GM12878 (cell line): ENCODE data around the gene CAV1. TPM values are rescaled to one million over a fixed set of nuclear protein-coding genes. Genes with fewer than 3 reads are reported as not detected.

Experiments used
- ASH2L ChIP-seq: fragments of 300-600, 200-600 bp; sonication (generic); IDR thresholded peaks from 2 replicates; pipeline ENCODE4 v1.6.1; 2017; ENCODE audit warnings: low read depth, mild to moderate bottlenecking, borderline replicate concordance
- BACH1 ChIP-seq: fragments of 450-650 bp; IDR thresholded peaks from 2 replicates; pipeline ENCODE4 v1.6.1; 2017; ENCODE audit warnings: mild to moderate bottlenecking, borderline replicate concordance
- CEBPB ChIP-seq, 2 experiments: fragments of 150-350 bp in 1 of 2; IDR thresholded peaks; 2 replicates each; pipeline ENCODE4 v1.6.1; 2012 to 2014; ENCODE audit warnings: low read depth in 2 of 2, low read length in 2 of 2, borderline replicate concordance in 1 of 2, inconsistent platforms in 1 of 2
- CEBPZ ChIP-seq: fragments of 150-350 bp; IDR thresholded peaks from 2 replicates; pipeline ENCODE4 v1.6.1; 2016; ENCODE audit warnings: low read depth, low read length
- CTCF ChIP-seq, 3 experiments: IDR thresholded peaks in 2 of 3; conservative IDR thresholded peaks in 1 of 3; 2 replicates each; pipeline ENCODE4 v1.5.1; 2011; ENCODE audit warnings: low read depth in 3 of 3, low read length in 3 of 3, mild to moderate bottlenecking in 3 of 3, control low read depth in 2 of 3, moderate library complexity in 2 of 3, inconsistent platforms in 1 of 3, mixed read lengths in 1 of 3; ENCODE audit not compliant: control insufficient read depth in 2 of 3, insufficient read depth in 1 of 3; ENCODE audit errors: extremely low read depth in 1 of 3
- EP300 ChIP-seq, 2 experiments: fragments of 150-350 bp in 1 of 2; IDR thresholded peaks; 2 replicates each; pipeline ENCODE4 v1.6.1; 2011 to 2012; ENCODE audit warnings: low read depth in 2 of 2, low read length in 2 of 2, borderline replicate concordance in 1 of 2, improper control_type of control experiment in 1 of 2, inconsistent platforms in 1 of 2; ENCODE audit not compliant: control insufficient read depth in 1 of 2
- GABPA ChIP-seq: IDR thresholded peaks from 2 replicates; pipeline ENCODE4 v1.6.1; 2014; ENCODE audit warnings: antibody characterized with exemption, low read depth, mild to moderate bottlenecking, inconsistent platforms
- HDGF ChIP-seq: fragments of 450-650 bp; IDR thresholded peaks from 2 replicates; pipeline ENCODE4 v1.6.1; 2016; ENCODE audit warnings: antibody characterized with exemption
- JUNB ChIP-seq: IDR thresholded peaks from 2 replicates; pipeline ENCODE4 v1.6.1; 2016; ENCODE audit warnings: antibody characterized with exemption, mild to moderate bottlenecking
- KLF5 ChIP-seq: fragments of 450-650 bp; IDR thresholded peaks from 2 replicates; pipeline ENCODE4 v1.6.1; 2014; ENCODE audit warnings: mild to moderate bottlenecking; ENCODE audit not compliant: partially characterized antibody
- MXI1 ChIP-seq: fragments of 150-350 bp; IDR thresholded peaks from 2 replicates; pipeline ENCODE4 v1.6.1; 2011; ENCODE audit warnings: low read depth, mild to moderate bottlenecking, inconsistent platforms, low read length, improper control_type of control experiment
- RELB ChIP-seq: fragments of 450-650 bp; IDR thresholded peaks from 2 replicates; pipeline ENCODE4 v1.6.1; 2017; ENCODE audit warnings: low read depth, mild to moderate bottlenecking, moderate library complexity
- SIN3A ChIP-seq: IDR thresholded peaks from 2 replicates; pipeline ENCODE4 v1.6.1; 2012; ENCODE audit warnings: low read depth, low read length, improper control_type of control experiment
- SKIL ChIP-seq: fragments of 450-650 bp; IDR thresholded peaks from 2 replicates; pipeline ENCODE4 v1.6.1; 2017; ENCODE audit warnings: mild to moderate bottlenecking, low read depth, inconsistent platforms; ENCODE audit not compliant: poor library complexity, severe bottlenecking
- TCF3 ChIP-seq: IDR thresholded peaks from 2 replicates; pipeline ENCODE4 v1.6.1; 2012; ENCODE audit warnings: low read depth, mild to moderate bottlenecking, low read length, borderline replicate concordance; ENCODE audit not compliant: insufficient read depth
- WRNIP1 ChIP-seq: IDR thresholded peaks from 2 replicates; pipeline ENCODE4 v1.6.1; 2011; ENCODE audit warnings: low read depth, low read length, improper control_type of control experiment, borderline replicate concordance
- ZBED1 ChIP-seq: IDR thresholded peaks from 2 replicates; pipeline ENCODE4 v1.6.1; 2016; ENCODE audit warnings: borderline replicate concordance
- ZNF24 ChIP-seq: fragments of 450-650 bp; IDR thresholded peaks from 2 replicates; pipeline ENCODE4 v1.6.1; 2017; ENCODE audit warnings: antibody characterized with exemption, mild to moderate bottlenecking
- polyA plus RNA-seq, 11 experiments: library from polyadenylated mRNA; depleted of rRNA in 4 of 11; unstranded in 6 of 11; stranded (reverse) in 5 of 11; fragments of >200 nt; fragmentation: Nextera tagmentation in 4 of 11; fragmentation: Illumina TruSeq in 1 of 11; extraction: Ambion mirVana in 4 of 11; extraction: Trizol in 1 of 11; gene quantifications; 1 replicate in 1 of 11; 2 replicates in 10 of 11; pipeline versions ENCODE4 v1.2.1 to v1.2.3, GENCODE V29; 2011 to 2016; ENCODE audit warnings: inconsistent platforms in 2 of 11, missing spikeins in 2 of 11, low read depth in 1 of 11
- total RNA-seq, 4 experiments: library from RNA; depleted of rRNA in 3 of 4; stranded (reverse); fragments of >200 nt in 3 of 4; fragmentation: Illumina TruSeq in 1 of 4; extraction: Trizol in 1 of 4; gene quantifications; 2 replicates each; pipeline versions ENCODE4 v1.2.1 to v1.2.3, GENCODE V29; 2013 to 2021

Gene CAV1
- total and polyA plus RNA-seq, 10 of the 15 experiments (the other 5 are each of a cell fraction or from before 2014, with no cell fraction given): 0.45 to 26.5 (median 2.0) TPM

- TF ChIP-seq CEBPZ: no peak
- no peak for TF ChIP-seq ZBED1
- no peak for TF ChIP-seq KLF5
- TF ChIP-seq EP300 (IDR thresholded peaks at IDR 0.05; ENCODE audit: borderline replicate concordance in 1 of 2, control insufficient read depth in 1 of 2, low read depth in 2 of 2, low read length in 2 of 2): peak in 1 of 2 experiments; percentile 15; a peak in 1 of 4 replicates
- TF ChIP-seq MXI1: peak; percentile 97
- TF ChIP-seq TCF3: no peak
- TF ChIP-seq HDGF: no peak
- TF ChIP-seq ASH2L: 0 out of 2 replicates have a peak, but pooled peaks have one; percentile 50
- no peak for TF ChIP-seq GABPA
- TF ChIP-seq SIN3A: no peak; the same call in 1 of the 2 replicates
- TF ChIP-seq SKIL: peak; percentile 49
- no peak for TF ChIP-seq CTCF (IDR thresholded peaks at IDR 0.05 in 2 of 3, conservative IDR thresholded peaks at IDR 0.05 in 1 of 3; ENCODE audit: control insufficient read depth in 2 of 3, extremely low read depth in 1 of 3, insufficient read depth in 1 of 3, low read depth in 3 of 3, low read length in 3 of 3)
- no peak for TF ChIP-seq BACH1
- peak; percentile 36 for TF ChIP-seq JUNB
- TF ChIP-seq WRNIP1: peak; percentile 66; the same call in 1 of the 2 replicates
- TF ChIP-seq CEBPB (IDR thresholded peaks at IDR 0.05; ENCODE audit: borderline replicate concordance in 1 of 2, low read depth in 2 of 2, low read length in 2 of 2): no peak
- TF ChIP-seq ZNF24: no peak
- TF ChIP-seq RELB: no peak
Measured at GRCh38 chr7:116511552-116512519, 13.0 kb upstream of the CAV1 start (continued).
